HG03558 (cell line): ENCODE results near the gene KDF1.

Experiments
- ATAC-seq: cut with Tn5 transposase; IDR thresholded peaks from one replicate; pipeline ENCODE4 v1.9.1; 2021; ENCODE audit warnings: moderate number of reproducible peaks; ENCODE audit not compliant: unreplicated experiment; ENCODE audit errors: extremely low read depth

Gene KDF1

GRCh38 chr1:26922431-26922729 is 37.9 kb downstream of the KDF1 start:
- no peak for ATAC-seq

GRCh38 chr1:26921540-26922430 is 38.5 kb downstream of the KDF1 start, which contains the start of gene NUDC:
Gene NUDC, plus strand, starts transcription at chr1:26921743. Its CDS starts 106 bp downstream, at chr1:26921849.
- ATAC-seq = peak; percentile 93

GRCh38 chr1:26921126-26921539 is 39.1 kb downstream of the KDF1 start:
- no peak for ATAC-seq

- no peak for ATAC-seq
Measured at GRCh38 chr1:26915204-26915842, 44.9 kb downstream of the KDF1 start.

GRCh38 chr1:26913754-26914619 is 46.3 kb downstream of the KDF1 start, which contains the start of gene NR0B2:
Gene NR0B2, minus strand, starts transcription at chr1:26913975. Its CDS starts 35 bp downstream, at chr1:26913940.
- ATAC-seq = no peak

GRCh38 chr1:26913389-26913753 is 46.9 kb downstream of the KDF1 start:
- no peak for ATAC-seq

GRCh38 chr1:26912147-26912490 is 48.1 kb downstream of the KDF1 start:
- ATAC-seq = no peak

GRCh38 chr1:26911399-26912146 is 48.7 kb downstream of the KDF1 start:
- no peak for ATAC-seq

GRCh38 chr1:26910343-26911160 is 49.7 kb downstream of the KDF1 start:
- ATAC-seq = no peak

- ATAC-seq = no peak
Measured at GRCh38 chr1:26909951-26910342, 50.3 kb downstream of the KDF1 start.

GRCh38 chr1:26907071-26907917 is 53.0 kb downstream of the KDF1 start:
- ATAC-seq = no peak

GRCh38 chr1:26900815-26901511 is 59.3 kb downstream of the KDF1 start:
- no peak for ATAC-seq

GRCh38 chr1:26900001-26900814 is 60.1 kb downstream of the KDF1 start, which contains the start of gene GPATCH3:
Gene GPATCH3, minus strand, starts transcription at chr1:26900467. Its CDS starts 25 bp downstream, at chr1:26900442.
- ATAC-seq = peak; percentile 58
